CD1c-positive myeloid dendritic cell (primary cell): Measurements from ENCODE around the gene SWI5.
A peak's percentile ranks its signal among the peaks of the same experiment; 100 is the strongest.
"Not testable (repeated sequence)": the region's sequence is repeated elsewhere in the genome, so short reads cannot be mapped to it uniquely, and the experiment has no call there.

Experiments used
- DNase-seq: peaks from one replicate; pipeline ENCODE4 v3.0.0-alpha.2; 2016; ENCODE audit errors: extremely low spot score

Gene SWI5

DNA sequence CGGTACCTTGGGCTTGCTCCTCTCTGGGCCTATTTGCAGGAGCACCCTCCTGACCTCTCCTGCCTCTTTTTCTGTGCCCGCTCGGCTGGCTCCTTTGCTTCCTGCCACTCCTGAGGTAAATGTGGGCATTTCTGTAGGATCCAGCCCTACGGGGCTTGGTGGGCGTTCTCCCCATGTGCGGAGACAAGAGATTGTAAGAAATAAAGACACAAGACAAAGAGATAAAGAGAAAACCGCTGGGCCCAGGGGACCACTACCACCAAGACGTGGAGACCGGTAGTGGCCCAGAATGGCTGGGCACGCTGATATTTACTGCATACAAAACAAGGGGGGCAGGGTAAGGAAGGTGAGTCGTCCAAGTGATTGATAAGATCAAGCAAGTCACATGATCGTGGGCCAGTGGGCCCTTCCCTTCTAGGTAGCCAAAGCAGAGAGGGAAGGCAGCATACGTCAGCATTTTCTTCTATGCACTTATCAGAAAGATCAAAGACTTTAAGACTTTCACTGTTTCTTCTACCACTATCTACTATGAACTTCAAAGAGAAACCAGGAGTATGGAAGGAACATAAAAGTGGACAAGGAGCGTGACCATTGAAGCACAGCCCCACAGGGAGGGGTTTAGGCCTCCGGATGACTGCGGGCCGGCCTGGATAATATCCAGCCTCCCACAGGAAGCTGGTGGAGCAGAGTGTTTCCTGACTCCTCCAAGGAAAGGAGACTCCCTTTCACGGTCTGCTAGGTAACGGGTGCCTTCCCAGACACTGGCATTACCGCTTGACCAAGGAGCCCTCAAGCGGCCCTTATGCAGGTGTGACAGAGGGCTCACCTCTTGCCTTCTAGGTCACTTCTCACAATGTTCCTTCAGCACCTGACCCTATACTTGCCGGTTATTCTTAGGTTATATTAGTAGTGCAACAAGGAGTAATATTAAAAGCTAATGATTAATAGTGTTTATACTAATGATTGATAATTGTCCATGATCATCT is 3.3 kb downstream of the SWI5 start:
- not testable (repeated sequence) for DNase-seq

DNA sequence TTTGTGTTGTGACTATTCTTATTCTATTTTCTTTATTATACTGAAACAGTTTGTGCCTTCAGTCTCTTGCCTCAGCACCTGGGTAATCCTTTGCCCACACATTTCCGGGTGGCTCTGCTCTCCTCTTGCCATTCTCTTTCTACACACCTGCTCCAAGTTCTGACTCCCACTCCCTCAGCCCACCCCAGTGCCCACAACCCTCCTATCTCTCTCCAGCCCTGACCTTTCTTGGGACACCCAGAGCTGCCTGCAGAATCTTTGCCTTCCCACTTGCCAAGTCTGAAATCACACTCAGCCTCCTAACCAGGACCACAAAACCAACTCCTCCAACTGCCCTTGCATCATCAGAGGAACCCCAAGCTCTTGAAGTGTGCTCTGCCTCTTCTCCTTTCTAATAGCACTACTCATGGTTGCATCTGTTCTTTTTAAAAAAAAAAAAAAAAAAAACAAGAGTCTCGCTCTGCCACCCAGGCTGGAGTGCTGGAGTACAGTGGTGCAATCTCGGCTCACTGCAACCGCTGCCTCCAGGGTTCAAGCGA is 4.1 kb downstream of the SWI5 start:
- no peak for DNase-seq

DNA sequence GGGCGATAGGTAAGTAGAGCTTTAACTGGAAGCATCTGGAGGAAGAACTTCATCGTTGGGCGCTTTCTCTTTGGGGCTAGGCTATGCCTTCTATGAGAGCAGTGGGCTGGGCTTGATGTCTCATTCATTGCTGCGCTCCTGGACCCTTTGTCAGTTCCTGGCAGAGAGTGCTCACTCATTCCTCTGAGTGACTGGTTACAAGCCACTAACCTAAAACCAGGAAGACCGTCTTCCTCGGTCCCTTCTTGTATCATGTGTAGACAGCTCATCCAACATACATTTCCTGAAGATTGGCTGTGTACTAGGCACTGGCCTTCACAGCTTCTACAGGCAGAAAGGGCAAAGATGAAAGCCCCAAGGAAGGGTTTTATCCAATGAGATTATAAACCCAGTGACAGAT is 6.4 kb downstream of the SWI5 start:
- no peak for DNase-seq

DNA sequence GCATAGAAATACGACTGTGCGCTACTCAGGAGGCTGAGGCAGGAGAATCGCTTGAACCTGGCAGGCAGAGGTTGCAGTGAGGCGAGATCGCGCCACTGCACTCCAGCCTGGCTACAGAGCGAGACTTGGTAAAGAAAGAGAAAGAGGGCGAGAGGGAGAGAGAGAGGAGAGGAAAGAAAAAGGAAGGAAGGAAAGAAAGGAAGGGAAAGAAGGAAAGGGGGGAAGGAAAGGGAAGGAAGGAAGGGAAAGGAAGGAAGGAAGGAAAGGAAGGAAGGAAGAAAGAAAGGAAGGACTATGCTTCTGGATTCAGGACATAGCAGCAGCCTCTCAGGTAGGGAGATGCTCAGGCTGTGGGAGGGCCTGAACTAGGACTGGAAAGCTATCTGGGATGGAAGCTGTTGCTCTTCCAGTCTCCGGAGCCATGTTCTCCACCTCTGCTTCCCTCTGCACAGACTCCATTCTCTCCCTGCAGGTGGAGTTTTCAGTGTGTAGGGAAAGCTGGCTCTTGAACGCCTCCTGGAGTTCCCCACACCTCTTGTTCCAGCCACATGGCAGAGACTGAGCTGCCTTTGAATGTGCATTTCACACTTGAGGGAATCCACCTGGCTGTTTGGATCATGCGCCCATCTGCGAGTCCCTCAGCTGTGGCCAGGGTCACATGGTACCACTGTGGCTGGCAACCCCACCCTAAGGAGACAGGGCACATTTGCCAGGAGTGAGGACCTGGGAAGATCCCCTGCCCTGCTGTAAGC is 9.1 kb downstream of the SWI5 start:
- DNase-seq, result no peak

DNA sequence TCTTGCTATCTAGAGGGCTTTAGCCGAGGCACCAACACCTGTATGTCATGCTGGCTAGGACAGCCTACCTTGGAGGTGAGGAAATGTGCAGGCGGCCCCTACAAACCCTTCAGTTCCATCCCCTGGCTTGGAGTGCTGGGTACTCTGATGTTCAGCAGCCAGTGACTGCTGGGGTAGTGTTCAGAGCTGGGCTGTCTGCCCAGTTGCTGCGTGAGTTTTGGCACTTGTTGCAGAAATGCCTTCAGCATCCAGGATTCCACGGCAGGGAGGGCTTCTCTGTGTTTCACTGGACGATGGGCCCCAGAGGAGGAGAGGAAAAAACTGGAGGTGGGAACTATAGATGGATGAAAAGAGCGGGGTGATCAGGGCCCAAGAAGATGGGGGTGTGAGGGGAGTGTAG is 10.4 kb downstream of the SWI5 start:
- DNase-seq, result no peak

DNA sequence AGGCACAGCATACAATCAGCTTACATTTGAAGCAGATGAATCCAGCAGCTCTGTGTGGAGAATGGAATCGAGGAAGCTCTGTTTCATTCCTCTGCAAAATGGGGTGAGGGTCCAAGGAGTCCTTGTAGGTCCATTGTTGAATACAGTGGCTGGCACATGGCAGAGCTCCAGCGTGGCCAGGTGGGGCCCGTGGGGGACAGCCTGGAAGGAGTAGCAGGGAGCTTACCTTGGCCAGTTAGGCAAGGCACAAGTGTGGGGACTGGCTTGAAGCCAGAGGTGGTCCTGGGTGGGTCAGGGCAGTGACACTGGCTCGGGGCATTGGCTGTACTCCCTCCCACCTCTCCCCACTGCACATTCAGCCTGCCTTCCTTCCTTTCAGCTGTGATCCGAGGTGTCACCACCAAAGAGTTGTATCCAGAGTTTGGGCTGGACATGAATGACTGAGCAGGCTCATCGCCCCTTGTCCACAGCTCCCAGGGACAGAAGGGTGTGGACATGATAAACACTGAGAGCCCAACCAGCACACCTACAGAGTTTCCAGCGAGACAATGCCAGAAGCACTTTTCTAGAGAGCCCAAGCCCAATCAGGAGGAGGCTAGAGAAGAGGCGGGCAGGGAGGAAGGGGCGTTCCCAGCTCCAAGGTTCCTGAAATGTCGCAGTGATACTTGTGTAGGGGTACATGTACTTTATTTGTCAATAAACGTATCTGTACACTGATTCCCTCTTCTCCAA is 12.4 kb downstream of the SWI5 start:
- DNase-seq, result no peak

DNA sequence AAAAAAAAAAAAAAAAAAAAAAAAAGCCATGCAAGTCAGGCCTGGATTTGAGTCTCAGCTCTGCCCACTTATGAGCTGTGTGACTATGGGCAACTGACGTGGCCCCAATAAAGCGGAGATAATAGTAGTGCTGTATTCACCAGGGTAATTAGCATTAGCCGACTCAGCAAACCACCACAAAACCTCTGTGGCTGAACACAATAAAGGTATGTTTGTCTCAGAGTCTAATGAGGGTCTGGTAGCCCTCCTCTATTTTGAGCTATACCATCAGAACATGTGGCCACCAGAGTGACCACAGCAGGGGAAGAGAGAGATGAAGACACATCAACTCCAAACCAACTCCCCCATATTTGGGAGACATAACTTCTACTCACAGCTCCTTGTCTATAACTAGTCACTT is 15.9 kb downstream of the SWI5 start:
- no peak for DNase-seq

DNA sequence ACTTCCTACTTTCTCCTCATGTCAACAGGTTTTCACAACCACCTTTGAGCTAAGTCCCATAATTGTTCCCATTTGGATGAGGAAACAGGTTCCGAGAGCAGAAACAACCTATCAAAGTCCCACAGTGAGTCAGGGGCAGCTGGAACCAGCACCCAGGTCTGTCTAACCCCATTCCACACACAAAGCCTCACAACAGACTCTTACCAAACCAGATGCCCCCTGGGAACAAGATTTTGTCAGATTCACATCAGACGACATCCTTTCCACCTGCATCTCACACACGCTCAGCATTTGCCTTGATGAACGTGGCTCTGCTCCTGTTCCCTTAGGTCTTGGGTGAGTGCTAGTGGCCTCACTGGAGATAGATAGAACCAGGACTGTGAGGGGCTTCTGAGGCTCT is 17.0 kb downstream of the SWI5 start:
- no peak for DNase-seq

DNA sequence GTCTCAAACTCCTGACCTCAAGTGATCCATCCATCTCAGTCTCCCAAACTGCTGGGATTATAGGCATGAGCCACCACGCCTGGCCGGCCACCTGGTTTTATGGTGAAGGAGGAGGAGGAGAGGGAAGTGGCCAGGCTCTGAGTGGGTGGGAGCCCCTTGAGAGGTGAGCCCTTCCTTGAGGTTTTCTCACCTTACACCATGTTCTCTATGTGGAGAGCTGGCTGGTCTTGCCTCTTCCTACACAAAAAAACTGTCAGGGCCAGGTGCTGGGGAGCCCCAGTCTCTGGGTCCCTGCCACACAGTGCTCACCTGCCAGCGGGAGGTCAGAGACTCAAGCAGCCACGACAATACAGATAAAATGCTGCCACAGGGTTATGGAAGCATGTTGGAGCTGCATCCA is 18.1 kb downstream of the SWI5 start:
- no peak for DNase-seq

DNA sequence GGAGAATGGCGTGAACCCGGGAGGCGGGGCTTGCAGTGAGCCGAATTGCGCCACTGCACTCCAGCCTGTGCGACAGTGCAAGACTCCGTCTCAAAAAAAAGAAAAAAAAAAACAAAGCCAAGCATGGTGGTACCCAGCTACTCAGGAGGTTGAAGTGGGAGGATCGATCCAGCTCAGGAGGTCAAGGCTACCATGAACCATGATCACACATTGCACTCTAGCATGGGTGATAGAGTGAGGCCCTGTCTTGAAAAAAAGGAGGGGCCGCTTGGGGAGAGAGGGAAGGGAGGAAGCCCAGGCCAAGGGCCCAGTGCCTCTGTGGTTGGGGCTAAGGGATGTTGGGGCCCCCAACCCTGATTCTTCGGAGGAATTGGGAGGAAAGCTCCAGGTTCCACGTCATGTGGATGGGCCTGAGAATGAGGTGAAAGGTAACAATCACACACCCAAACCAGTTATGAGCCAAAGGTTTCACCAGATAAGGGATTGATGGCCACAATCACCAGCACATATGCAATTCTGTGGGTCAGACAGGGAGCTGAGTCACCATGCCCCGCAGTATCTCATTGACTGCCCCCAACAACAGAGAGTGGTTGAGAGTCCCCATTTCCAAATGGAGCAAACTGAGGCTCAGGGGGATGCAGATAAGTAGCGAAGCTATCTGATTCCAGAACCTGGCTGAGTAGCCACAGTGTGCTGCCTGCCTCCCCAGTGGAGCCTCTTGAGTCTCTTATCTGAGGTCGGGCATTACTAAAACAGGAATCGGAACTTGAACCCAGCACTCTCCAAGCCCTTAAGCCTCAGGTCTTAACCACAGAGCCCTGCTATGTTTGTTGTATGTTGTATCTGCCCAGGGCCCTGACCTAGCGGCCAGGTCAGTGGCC is 20.5 kb downstream of the SWI5 start:
- DNase-seq, result no peak

DNA sequence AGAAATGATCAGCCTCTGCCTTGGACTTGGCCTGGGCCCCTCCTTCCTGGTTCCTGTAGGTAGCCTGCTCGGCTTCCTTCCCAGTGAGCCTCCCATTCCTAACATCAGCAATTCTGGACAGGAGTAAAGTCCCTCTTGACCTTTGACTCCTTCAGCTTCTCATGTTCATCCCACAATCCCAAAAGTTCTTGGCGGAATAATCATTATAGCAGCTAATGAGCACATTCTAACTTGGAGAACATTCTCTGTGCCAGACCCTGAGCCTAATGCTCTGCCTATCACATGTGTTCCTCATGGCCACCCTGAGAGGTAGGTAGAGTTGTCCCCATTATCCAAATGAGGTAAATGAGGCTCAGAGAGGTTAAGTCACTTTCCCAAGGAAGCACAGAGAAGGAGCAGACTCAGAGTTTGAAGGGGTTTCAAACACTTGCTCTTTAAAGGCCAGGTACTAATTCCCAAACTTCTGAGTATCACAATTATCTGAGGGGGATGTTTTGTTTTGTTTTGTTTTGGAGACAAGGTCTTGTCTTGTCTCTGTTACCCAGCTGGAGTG is 21.2 kb downstream of the SWI5 start:
- no peak for DNase-seq

DNA sequence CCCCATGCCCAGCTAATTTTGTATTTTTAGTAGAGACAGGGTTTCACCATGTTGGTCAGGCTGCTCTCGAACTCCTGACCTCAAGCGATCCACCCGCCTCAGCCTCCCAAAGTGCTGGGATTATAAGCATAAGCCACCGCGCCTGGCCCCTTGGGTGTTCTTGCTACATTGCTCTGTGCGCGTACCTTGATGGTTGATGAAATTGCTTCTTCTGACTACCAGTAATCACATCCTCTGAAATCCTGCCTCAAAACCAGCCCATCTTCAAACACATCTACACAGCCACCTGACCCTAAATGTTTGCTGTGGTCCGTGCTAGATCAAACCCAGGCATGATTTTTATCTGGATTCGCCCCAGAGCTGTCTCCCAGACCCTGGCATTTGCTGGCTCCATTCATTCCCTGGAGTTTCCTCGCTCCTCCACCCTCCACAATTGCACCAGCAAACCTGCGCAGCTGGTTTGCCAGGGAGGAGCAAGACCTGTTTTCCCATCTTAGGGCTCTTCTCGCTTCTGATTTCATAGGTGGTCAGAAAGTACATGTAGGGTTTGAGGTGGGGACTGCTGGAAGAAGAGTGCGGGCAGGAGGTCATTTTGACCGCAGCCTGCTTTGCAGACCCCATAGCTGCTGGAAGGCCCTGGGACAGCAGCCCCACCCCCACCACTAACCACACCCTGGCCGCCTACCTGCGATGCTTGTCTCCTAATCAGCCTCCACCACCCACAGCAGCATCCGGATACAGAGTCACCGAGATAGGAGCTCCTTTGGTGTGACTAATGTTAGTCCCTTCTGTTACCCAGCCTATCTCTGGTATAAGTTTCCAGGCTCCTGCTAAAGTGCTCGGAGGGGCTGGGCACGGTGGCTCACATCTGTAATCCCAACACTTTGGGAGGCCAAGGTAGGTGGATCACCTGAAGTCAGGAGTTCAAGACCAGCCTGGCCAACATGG is 22.7 kb downstream of the SWI5 start:
- DNase-seq, result no peak

DNA sequence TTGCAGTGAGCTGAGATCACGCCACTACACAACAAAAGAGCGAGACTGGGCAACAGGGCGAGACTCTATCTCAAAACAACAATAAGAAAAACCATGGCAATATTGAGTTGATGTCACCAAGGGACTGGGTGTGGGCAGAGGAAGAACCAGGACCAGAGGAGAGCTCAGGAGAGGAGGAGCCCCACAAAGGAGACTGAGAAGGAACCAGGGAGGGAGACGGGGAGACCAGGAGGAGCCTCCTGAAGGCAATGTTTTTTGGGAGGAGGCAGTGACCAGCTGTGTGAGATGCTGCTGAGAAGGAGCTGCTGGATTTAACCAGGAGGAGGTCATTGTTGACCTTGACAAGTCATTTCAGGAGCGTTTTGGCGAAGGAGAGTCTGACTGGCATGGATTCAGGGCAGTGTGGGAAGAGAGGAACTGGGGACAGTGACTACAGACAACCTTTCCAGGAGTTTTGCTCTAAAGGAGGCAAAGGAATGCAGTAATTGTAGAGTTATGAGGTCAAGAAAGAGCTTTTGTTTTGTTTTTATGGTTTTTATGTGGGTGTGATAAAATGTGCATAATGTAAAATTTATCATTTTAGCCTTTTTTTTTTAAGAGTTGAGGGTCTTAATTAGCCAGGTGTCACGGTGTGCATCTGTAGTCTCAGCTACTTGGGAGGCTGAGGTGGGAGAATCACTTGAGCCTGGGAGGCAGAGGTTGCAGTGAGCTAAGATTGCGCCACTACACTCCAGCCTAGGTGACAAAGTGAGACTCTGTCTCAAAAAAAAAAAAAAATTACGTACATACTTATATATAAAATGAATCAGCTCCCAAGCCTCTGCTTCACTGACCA is 28.3 kb downstream of the SWI5 start:
- peak; percentile 2 for DNase-seq

DNA sequence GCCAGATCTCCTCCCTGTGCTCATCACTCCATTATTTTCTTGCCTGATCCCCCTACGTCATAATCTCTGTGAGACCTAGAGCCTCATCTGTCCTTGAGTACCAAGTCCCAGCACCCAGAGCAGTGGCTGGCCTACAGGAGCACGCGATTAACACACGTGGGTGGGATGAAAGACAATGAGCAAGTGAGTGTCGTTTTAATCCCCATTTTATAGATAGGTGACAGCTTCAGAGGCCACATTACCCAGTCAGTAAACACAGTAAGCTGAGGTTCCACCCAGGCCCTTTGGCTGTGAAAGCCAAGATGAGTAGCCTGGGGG is 28.9 kb downstream of the SWI5 start:
- no peak for DNase-seq

DNA sequence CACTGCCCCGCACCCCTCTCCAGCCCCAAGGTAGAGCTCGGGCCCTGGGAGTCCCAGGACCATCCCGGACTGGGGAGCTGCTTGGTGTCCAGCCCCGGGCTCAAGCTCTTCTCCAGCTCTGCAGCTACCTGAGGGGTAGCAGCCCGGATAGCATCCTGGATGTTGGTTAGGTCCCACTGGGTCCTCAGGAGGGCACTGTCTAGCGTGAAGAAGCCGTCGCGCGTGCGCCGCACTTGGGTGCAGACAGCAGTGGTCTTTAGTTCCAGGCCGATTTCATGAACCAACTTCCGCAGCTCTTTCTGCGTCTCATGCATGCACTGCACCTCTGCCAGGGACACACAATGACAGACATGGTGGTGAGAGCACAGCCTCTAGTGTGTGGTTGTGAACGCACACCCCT is 33.5 kb downstream of the SWI5 start:
- no peak for DNase-seq

DNA sequence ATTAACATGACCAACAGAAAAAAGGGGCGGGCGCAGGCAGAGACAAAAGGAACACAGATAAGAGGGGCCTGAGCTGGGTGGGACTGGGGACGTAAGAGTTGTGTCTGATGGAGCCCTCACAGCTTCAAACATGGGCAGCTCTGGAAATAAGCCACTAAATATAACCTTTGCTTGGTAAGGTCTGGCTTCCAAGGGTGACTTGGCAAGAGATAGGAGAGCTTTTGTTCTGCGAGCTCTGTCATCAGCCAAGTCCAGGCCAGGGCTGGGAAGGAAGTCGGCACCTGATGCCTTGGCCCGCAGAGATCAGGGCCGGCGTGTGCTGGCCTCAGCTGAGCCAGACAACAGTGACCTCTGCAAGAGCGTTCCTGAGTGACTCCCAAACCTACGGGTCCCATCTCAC is 34.4 kb downstream of the SWI5 start:
- no peak for DNase-seq

DNA sequence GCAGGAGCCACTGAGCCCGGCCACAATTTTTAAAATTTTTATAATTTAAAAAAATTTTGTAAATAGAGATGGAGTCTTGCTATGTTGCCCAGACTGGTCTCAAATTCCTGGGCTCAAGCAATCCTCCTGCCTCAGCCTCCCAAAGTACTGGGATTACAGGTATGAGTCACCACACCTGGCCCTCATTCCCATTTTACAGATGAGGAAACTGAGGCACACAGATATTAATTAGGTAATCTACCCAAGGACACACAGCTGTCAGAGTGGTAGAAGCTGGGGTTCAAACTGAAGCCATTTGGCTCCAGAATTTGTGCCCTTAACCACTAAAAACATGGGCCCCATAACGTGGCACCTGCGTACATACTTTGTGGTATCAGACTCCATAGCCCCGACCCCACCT is 38.6 kb downstream of the SWI5 start:
- no peak for DNase-seq

DNA sequence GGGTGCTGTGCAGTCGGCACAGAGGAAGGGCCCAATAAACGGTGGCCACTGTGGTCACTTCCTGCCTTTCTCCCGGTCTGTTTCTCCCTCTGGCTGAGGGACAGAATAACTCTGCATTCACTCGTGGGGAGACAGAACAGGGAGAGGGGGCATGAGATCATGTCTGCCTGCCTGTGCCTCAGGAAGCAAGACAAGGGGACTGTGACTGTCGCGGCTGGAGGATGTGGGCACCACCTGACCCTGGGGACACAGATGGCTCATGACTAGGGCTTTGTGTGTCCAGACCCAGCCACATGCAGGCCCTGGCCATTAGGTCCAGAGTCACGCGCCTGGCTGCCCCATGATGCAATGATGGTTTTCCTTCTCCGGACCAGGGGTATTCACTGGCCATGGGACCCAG is 40.3 kb downstream of the SWI5 start:
- no peak for DNase-seq

DNA sequence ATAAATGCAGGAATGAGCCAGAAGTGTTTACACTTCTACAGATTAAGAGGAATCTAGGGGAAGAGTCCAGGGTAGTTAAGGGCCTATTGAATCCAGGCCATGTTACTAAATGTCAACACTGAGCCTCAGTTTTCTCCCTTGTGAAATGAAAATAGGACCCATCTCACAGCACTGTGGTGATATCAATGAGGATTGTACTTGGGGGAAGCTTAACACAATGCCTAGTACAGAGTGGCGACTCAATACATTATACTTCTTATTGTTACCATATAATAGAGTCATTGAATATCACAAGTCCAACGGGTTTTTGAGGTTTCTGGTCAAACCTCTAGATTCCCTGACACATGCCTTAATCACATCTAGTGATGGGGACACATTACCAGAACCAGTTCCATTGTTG is 41.6 kb downstream of the SWI5 start:
- DNase-seq, result no peak
